ENCODE data around the gene FSTL4.

DNA sequence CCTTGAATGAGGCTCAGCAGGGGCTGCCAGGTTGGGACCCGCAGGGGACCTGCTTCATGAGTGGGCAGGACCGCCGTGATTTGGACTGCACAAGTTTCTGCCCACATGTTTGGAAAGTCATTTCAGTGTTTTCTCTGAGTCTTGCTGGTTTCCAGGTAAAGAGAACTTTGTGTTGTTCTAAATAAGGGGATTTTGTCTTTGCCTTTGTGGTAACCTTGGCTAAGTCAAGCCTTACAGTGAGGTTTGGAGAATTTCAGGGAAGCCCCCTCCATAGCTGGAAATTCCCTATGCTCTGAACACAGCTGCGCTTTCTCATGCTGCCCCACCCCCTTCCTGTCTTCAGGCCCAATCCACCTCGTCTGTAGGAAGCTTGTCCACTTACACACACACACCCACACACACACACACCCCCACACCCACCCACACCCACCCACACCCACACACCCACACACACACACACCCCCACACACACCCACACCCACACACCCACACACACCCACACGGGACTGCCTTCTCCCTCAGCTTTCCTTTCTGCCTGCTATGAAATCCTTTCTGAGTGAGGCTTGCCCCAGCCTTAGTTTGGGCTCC, 290.4 kb downstream of the FSTL4 start:
- no peak for TF ChIP-seq CTCF (IDR thresholded peaks at IDR 0.05)
- TF ChIP-seq POLR2A (IDR thresholded peaks at IDR 0.05): no peak
